ENCODE results near the gene OR7D4.
A peak's percentile ranks its signal among the peaks of the same experiment; 100 is the strongest.
"Not testable (repeated sequence)": the region's sequence is repeated elsewhere in the genome, so short reads cannot be mapped to it uniquely, and the experiment has no call there.

OR7D4 gene

DNA sequence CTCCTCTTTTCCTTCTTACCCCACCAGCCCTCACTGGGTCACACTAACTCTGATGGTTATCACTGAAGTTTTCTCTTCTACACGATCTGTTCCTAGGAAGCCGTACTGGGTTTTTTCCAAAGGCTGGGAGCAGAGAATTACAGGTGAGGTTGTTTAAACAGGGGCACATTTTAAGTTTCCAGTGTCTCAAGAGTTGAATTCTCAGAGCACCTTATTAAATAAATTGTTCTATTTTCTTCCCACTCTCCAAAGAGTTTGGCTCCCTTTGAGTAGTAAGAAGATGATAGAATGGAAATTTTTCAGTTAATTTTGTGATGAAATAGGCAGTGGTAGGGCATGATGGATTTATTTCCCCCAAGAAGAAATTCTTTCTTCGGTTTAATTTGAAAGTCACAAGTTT is at the start of gene OR7D4:
TSS of gene OR7D4 (minus strand) at position 101 of the 400 bp plus-strand sequence. CDS start 4,752 bp downstream, outside the sequence.
- DNase-seq = no peak

DNA sequence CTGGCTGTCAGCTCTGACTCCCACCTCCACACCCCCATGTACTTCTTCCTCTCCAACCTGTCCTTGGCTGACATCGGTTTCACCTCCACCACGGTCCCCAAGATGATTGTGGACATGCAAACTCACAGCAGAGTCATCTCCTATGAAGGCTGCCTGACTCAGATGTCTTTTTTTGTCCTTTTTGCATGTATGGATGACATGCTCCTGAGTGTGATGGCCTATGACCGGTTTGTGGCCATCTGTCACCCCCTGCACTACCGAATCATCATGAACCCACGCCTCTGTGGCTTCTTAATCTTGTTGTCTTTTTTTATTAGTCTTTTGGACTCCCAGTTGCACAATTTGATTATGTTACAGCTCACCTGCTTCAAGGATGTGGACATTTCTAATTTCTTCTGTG is 31.8 kb upstream of the OR7D4 start:
- no peak for DNase-seq

DNA sequence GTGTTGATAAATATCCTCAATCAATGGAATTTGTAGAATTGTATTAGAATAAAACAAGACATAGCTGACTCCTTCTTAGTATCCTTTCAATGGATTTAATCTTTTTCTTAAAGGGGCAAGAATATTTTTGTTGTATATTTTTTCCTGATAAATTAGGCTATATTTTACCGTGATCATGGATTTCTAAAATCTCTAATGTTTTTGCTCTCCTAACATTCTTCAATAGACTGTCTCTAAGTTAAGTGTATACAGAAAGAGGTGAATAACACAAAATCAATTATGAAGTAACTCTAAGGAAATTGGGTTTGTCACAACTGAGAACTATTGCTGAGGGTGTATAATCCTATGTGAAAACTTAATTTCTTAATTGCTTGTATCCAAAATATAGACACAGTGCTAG is 31.2 kb upstream of the OR7D4 start, which contains the start of gene OR7E24:
TSS of gene OR7E24 (plus strand) at position 301 of the 400 bp plus-strand sequence. CDS start 114 bp downstream, outside the sequence.
- no peak for DNase-seq

DNA sequence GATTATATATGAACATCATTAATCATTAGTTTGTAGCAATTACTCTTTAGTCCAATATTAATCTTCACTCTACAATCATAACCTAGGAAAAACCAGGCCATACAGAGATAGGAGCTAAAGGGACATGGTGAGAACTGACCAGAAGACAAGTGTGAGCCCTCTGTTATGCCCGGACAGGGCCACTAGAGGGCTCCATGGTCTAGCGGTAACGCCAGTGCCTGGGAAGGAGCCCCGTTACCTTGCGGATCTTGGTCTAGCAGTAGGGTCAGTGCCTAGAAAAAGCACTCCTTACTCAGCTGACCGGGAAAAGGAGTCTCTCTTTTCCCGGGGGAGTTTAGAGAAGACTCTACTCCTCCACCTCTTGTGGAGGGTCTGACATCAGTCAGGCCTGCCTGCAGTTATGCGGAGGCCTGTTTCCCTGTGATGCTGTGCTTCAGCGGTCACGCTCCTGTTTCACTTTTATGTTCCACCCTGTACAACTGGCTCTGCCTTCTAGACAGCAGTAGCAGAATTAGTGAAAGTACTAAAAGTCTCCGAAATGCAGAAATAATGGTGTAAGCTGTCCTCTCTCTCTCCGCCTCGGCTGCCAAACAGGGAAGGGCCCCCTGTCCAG is 13.8 kb downstream of the OR7D4 start:
- DNase-seq = peak; percentile 4 to 17

DNA sequence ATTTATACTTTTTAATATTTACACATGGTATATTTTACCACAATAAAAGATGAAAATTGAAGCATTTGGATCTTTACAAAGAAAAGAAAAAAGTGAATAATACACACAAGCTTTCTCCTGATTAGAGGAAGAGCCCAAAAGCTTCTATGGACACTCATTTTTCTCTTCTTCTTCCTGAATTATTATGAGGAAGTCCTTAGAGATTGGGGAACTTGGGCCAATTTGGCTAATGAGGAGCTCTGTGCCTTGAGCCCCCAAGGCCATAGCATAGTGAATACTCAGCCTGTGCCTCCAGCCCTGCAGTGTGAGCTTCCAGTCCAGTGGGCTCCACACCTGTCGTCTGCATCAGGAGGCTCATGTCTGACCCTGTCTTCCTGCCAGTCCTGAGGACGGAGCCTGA is 21.3 kb downstream of the OR7D4 start:
- not testable (repeated sequence) for DNase-seq

DNA sequence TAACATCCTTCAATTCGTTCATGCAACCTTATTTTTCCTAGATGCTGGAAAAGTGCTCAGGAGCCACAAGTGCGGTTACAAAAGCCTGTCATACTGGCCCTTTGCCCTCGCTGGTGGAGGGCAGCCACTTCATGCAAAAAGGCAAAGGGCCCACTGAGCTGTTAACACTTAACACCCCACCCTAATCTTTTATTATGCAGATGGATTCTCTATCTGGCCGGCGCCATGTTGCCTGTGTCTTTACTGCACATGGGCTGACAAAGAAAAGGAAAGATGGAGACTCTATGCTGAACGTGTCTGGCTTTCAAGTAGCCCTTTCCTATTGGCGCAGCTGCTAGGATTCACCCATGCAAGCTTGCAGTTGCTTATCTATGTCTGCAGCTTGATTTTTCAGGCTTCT is 29.9 kb downstream of the OR7D4 start:
- no peak for DNase-seq

DNA sequence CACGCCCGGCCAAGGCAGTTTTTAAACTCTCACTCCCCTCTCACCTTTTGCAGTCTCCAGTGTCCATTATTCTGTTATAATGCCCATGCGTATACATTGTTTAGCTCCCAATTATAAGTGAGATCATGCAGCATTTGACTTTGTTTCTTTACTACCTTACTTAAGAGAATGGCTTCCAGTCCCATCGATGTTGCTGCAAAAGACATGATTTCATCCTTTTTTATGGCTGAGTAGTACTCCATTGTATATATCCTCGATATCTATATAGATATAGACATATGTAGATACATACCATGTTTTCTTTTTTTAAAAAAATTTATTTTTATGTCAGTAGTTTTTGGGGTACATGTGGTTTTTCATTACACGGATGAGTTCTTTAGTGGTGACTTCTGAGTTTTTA is 32.2 kb downstream of the OR7D4 start:
- no peak for DNase-seq

DNA sequence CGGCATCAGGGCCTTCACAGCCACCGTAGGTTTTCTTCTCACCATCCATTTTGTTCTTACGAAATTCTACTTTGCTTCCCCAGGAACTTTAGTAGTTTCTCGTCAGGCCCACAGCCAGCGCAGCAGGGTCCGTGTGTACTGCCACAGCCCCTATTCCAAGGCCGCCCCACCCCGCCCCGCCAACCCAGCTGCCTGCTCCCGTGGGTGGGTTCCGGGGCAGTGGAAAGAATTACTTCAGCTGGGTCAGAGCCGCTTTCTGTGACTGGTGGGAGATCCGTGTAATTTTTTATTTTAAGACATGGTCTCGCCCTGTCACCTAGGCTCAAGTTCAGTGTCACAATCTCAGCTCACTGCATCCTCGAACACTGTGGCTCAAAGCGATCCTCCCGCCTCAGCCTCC is 36.4 kb downstream of the OR7D4 start:
- DNase-seq = no peak

DNA sequence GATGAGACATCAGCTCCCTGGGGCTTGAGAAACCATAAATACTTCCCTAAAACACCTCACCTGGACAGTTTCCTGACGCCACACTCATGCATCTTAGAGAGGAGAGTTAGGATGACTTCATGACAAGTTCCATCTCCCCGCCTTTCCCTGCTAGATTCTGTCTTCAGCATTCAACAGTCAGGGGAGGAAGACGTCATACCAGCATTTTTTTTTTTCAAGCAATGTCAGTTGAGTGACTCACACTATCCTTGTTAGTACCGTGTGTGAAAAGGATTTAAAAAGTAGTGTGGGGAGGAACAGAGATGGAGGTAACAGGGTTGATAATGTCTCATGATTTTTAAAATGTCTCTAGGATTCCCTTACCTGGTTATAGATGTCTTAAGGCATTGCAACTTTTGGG is 40.5 kb downstream of the OR7D4 start, which contains the start of gene OR7D2:
TSS of gene OR7D2 (plus strand) at position 79 of the 400 bp plus-strand sequence. CDS start 6,803 bp downstream, outside the sequence.
- DNase-seq = no peak

DNA sequence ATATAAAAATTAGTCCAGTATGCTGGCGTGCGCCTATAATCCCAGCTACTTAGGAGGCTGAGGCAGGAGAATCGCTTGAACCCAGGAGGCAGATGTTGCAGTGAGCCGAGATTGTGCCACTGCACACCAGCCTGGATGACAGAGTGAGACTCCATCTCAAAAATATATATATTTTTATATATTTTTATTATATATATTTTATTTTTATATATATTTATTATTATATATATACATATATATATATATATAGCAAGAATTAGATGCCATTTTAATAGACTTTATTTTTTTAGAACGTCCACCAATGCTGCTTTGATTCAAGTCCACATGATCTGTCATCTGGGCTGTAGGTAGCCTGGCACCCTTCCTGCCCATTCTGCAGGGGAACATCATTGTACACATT is 44.1 kb downstream of the OR7D4 start:
- DNase-seq = no peak

DNA sequence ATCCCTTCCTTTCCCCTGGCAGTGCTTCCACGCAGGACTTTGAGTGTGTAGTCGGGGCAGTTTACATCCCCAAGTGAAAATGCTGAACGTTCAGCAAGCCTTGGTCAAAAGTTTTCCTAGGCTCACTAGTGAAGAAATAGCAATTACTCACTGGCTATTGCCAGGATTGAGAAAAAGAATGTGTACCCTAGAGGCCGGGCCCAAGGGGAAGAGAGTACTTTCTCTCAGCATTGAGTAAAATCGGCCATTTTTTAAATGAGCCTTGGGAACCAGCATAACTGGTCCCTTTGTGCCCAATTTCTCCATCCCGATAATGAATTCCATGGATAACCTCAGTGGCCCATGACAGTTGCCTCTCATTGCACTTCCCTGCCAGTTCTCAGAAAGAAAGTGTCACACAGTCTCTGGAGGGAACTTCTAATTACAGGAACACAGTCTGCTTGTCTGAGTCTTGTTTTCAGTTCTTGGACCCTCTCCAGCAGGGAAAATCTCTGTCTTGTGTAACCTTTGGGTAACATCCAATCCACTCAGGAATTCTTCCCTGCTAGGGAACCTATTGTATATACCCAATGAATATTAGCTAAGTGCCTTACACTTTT is 47.9 kb downstream of the OR7D4 start:
- DNase-seq = no peak

DNA sequence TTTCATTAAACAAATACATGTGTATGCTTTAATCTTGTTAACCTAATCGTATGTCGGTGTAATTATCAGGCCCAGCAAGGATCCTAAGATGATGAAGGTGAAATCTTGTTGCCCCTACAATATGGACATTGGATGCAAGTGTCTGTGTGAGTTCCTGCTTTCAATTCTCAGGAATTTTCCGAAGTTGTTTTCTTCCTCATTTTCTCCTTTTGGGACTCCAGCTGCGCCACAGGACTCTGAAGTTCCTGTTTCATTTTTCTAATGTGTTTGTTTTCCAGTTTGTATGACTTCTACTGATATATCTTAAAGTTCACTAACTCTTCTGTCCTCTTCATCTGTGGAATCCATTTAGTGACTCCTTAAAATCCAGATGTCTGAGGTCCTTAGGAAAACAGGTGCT is 52.5 kb downstream of the OR7D4 start:
- DNase-seq = no peak

DNA sequence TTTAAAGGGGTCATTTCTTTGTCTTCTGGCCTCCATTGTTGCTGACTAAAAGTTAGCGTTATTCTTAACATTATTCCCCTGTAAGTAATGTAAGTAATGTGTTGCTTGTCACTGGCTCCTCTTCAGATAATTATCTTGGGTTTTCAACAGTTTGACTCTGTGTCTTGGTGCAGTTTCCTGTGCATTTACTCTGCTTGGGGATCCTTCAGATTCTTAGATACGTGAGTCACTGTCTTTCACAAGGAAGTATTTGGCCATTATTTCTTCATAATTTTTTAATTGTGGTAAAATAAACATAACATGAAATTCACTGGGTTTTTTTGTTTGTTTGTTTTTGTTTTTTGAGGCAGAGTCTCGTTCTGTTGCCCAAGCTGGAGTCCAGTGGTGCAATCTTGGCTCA is 54.1 kb downstream of the OR7D4 start:
- no peak for DNase-seq

DNA sequence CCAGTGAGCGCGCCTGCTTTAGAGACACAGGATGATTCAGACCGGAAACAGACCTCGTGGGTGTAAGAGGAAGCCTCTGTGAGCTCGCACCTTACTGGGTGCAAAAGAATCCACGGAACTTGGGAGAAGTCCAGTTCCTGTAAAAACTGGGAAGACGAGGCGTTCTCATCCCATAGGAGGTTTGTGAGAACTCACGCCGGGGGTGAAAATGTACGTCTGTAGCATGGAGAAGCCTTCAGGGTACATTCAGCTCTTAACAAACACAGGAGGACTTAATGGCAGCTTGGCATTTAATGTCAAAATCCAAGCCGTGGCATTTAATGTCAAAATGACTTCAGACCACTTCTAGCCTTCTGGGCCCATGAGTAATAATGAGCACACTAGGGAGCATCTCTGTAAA is 58.0 kb downstream of the OR7D4 start:
- DNase-seq = no peak
